ENCODE data around the gene FGD5.

Gene FGD5

GRCh38 chr3:14876921-14877333 is 58.2 kb downstream of the FGD5 start:
- no peak overlapping the region for H3K4me3 ChIP-seq (ENCODE audit: low read length in 2 of 2)
- no peak overlapping the region for H3K4me2 ChIP-seq (ENCODE audit: insufficient read depth, low read length, poor library complexity, severe bottlenecking)
- no peaks in the 10 kb centered on the region for H3K9me3 ChIP-seq (replicated peaks in 1 of 2; ENCODE audit: control insufficient read depth in 2 of 2, insufficient read depth in 1 of 2, low read depth in 1 of 2, low read length in 2 of 2)
- no peak overlapping the region for H3K18ac ChIP-seq (ENCODE audit: low read length)
- DNase-seq (ENCODE audit: low spot score) = no peak
- no CpG with 5 or more reads among the region's 12 CpGs for WGBS, 2 donors (ENCODE audit: extremely low coverage in 2 of 2, insufficient read length in 2 of 2, insufficient replicate concordance in 1 of 2)
- no peak overlapping the region for H2BK15ac ChIP-seq (ENCODE audit: low read length)
- peak overlapping the region; percentile 63 for H2AK5ac ChIP-seq (ENCODE audit: low read depth, low read length)
- no peak overlapping the region for H4K8ac ChIP-seq (ENCODE audit: low read depth, low read length)
- no peak overlapping the region for H3K27ac ChIP-seq (replicated peaks; ENCODE audit: low read length)
- no peak overlapping the region for H2AFZ ChIP-seq (ENCODE audit: low read length)
- H4K91ac ChIP-seq (ENCODE audit: low read depth, low read length, poor library complexity) = no peak overlapping the region
- H3K79me1 ChIP-seq (ENCODE audit: low read depth, low read length) = no peaks in the 10 kb centered on the region
- no peak overlapping the region for H2BK12ac ChIP-seq (ENCODE audit: low read length)
- H3K36me3 ChIP-seq (replicated peaks in 1 of 2; ENCODE audit: control insufficient read depth in 2 of 2, insufficient read depth in 2 of 2, low read length in 2 of 2) = no peaks in the 10 kb centered on the region
- H3K27me3 ChIP-seq (ENCODE audit: control insufficient read depth in 3 of 3, insufficient read depth in 3 of 3, low read depth in 1 of 3, low read length in 3 of 3) = peaks cover 0 to 10% (median 0%) of the 10 kb centered on the region in 3 experiments
- H3K4ac ChIP-seq (ENCODE audit: low read length) = no peak overlapping the region
- no peak overlapping the region for H3K14ac ChIP-seq (ENCODE audit: low read length)
- H2BK120ac ChIP-seq (ENCODE audit: low read depth, low read length) = no peak overlapping the region
- peaks cover 0 to 4% of the 10 kb centered on the region in 2 donors for H3K4me1 ChIP-seq (ENCODE audit: control insufficient read depth in 2 of 2, insufficient read depth in 1 of 2, low read depth in 1 of 2, low read length in 2 of 2)
- no peak overlapping the region for H3K9ac ChIP-seq (ENCODE audit: low read depth, low read length, poor library complexity)
- H3K23ac ChIP-seq (ENCODE audit: low read depth, low read length, poor library complexity) = no peak overlapping the region
- no peak overlapping the region for H2BK5ac ChIP-seq (ENCODE audit: low read length)

- no CpG with 5 or more reads among the region's 7 CpGs for WGBS, 2 donors (ENCODE audit: extremely low coverage in 2 of 2, insufficient read length in 2 of 2, insufficient replicate concordance in 1 of 2)
- H3K23ac ChIP-seq (ENCODE audit: low read depth, low read length, poor library complexity) = no peak overlapping the region
- no peak overlapping the region for H3K4ac ChIP-seq (ENCODE audit: low read length)
- H3K27me3 ChIP-seq (ENCODE audit: control insufficient read depth in 3 of 3, insufficient read depth in 3 of 3, low read depth in 1 of 3, low read length in 3 of 3) = peaks cover 0 to 9% (median 0%) of the 10 kb centered on the region in 3 experiments
- peak overlapping the region; percentile 85 for H3K14ac ChIP-seq (ENCODE audit: low read length)
- H2BK15ac ChIP-seq (ENCODE audit: low read length) = no peak overlapping the region
- H4K8ac ChIP-seq (ENCODE audit: low read depth, low read length) = no peak overlapping the region
- no peak overlapping the region for H3K4me3 ChIP-seq (ENCODE audit: low read length in 2 of 2)
- H2BK12ac ChIP-seq (ENCODE audit: low read length) = no peak overlapping the region
- H3K27ac ChIP-seq (replicated peaks; ENCODE audit: low read length) = no peak overlapping the region
- no peak overlapping the region for H2BK5ac ChIP-seq (ENCODE audit: low read length)
- H3K36me3 ChIP-seq (replicated peaks in 1 of 2; ENCODE audit: control insufficient read depth in 2 of 2, insufficient read depth in 2 of 2, low read length in 2 of 2) = no peaks in the 10 kb centered on the region
- peak overlapping the region; percentile 73 for H3K9ac ChIP-seq (ENCODE audit: low read depth, low read length, poor library complexity)
- no peak overlapping the region for H3K4me2 ChIP-seq (ENCODE audit: insufficient read depth, low read length, poor library complexity, severe bottlenecking)
- no peak overlapping the region for H4K91ac ChIP-seq (ENCODE audit: low read depth, low read length, poor library complexity)
- H2AFZ ChIP-seq (ENCODE audit: low read length) = no peak overlapping the region
- peaks cover 0 to 4% of the 10 kb centered on the region in 2 donors for H3K4me1 ChIP-seq (ENCODE audit: control insufficient read depth in 2 of 2, insufficient read depth in 1 of 2, low read depth in 1 of 2, low read length in 2 of 2)
- DNase-seq (ENCODE audit: low spot score) = no peak
- no peak overlapping the region for H3K18ac ChIP-seq (ENCODE audit: low read length)
- no peak overlapping the region for H2BK120ac ChIP-seq (ENCODE audit: low read depth, low read length)
- H3K79me1 ChIP-seq (ENCODE audit: low read depth, low read length) = no peaks in the 10 kb centered on the region
- H3K9me3 ChIP-seq (replicated peaks in 1 of 2; ENCODE audit: control insufficient read depth in 2 of 2, insufficient read depth in 1 of 2, low read depth in 1 of 2, low read length in 2 of 2) = no peaks in the 10 kb centered on the region
- H2AK5ac ChIP-seq (ENCODE audit: low read depth, low read length) = peak overlapping the region; percentile 63
Observed at GRCh38 chr3:14877469-14877868, 58.7 kb downstream of the FGD5 start.

- Histone ChIP-seq H4K91ac (ENCODE audit: low read depth, low read length, poor library complexity) (no peak overlapping the region), H3K27me3 (ENCODE audit: control insufficient read depth in 3 of 3, insufficient read depth in 3 of 3, low read depth in 1 of 3, low read length in 3 of 3) (peaks cover 0 to 9% (median 0%) of the 10 kb centered on the region in 3 experiments), H3K9ac (ENCODE audit: low read depth, low read length, poor library complexity) (no peak overlapping the region), H2BK120ac (ENCODE audit: low read depth, low read length) (no peak overlapping the region), H3K9me3 (replicated peaks in 1 of 2; ENCODE audit: control insufficient read depth in 2 of 2, insufficient read depth in 1 of 2, low read depth in 1 of 2, low read length in 2 of 2) (no peaks in the 10 kb centered on the region), H2AFZ (ENCODE audit: low read length) (no peak overlapping the region), H3K4me1 (ENCODE audit: control insufficient read depth in 2 of 2, insufficient read depth in 1 of 2, low read depth in 1 of 2, low read length in 2 of 2) (peaks cover 0 to 4% of the 10 kb centered on the region in 2 donors), H3K4ac (ENCODE audit: low read length) (no peak overlapping the region), H2AK5ac (ENCODE audit: low read depth, low read length) (no peak overlapping the region), H3K27ac (replicated peaks; ENCODE audit: low read length) (no peak overlapping the region), H3K4me3 (ENCODE audit: low read length in 2 of 2) (no peak overlapping the region), H3K14ac (ENCODE audit: low read length) (no peak overlapping the region), H4K8ac (ENCODE audit: low read depth, low read length) (no peak overlapping the region), H3K23ac (ENCODE audit: low read depth, low read length, poor library complexity) (no peak overlapping the region), H2BK5ac (ENCODE audit: low read length) (no peak overlapping the region), H2BK12ac (ENCODE audit: low read length) (no peak overlapping the region), H3K4me2 (ENCODE audit: insufficient read depth, low read length, poor library complexity, severe bottlenecking) (no peak overlapping the region), H2BK15ac (ENCODE audit: low read length) (no peak overlapping the region), H3K79me1 (ENCODE audit: low read depth, low read length) (no peaks in the 10 kb centered on the region), H3K18ac (ENCODE audit: low read length) (no peak overlapping the region), H3K36me3 (replicated peaks in 1 of 2; ENCODE audit: control insufficient read depth in 2 of 2, insufficient read depth in 2 of 2, low read length in 2 of 2) (no peaks in the 10 kb centered on the region)
- DNase-seq (ENCODE audit: low spot score) = no peak
- no CpG with 5 or more reads among the region's 12 CpGs for WGBS, 2 donors (ENCODE audit: extremely low coverage in 2 of 2, insufficient read length in 2 of 2, insufficient replicate concordance in 1 of 2)
Observed at GRCh38 chr3:14879211-14879874, 60.6 kb downstream of the FGD5 start.

- no peak overlapping the region for H4K8ac ChIP-seq (ENCODE audit: low read depth, low read length)
- no peak overlapping the region for H3K27ac ChIP-seq (replicated peaks; ENCODE audit: low read length)
- H3K9ac ChIP-seq (ENCODE audit: low read depth, low read length, poor library complexity) = no peak overlapping the region
- DNase-seq (ENCODE audit: low spot score) = no peak
- no peak overlapping the region for H2BK120ac ChIP-seq (ENCODE audit: low read depth, low read length)
- H3K4me2 ChIP-seq (ENCODE audit: insufficient read depth, low read length, poor library complexity, severe bottlenecking) = no peak overlapping the region
- H3K36me3 ChIP-seq (replicated peaks in 1 of 2; ENCODE audit: control insufficient read depth in 2 of 2, insufficient read depth in 2 of 2, low read length in 2 of 2) = no peaks in the 10 kb centered on the region
- H3K9me3 ChIP-seq (replicated peaks in 1 of 2; ENCODE audit: control insufficient read depth in 2 of 2, insufficient read depth in 1 of 2, low read depth in 1 of 2, low read length in 2 of 2) = no peaks in the 10 kb centered on the region
- no peak overlapping the region for H3K23ac ChIP-seq (ENCODE audit: low read depth, low read length, poor library complexity)
- no CpG with 5 or more reads among the region's 10 CpGs for WGBS, 2 donors (ENCODE audit: extremely low coverage in 2 of 2, insufficient read length in 2 of 2, insufficient replicate concordance in 1 of 2)
- H2BK12ac ChIP-seq (ENCODE audit: low read length) = no peak overlapping the region
- H3K18ac ChIP-seq (ENCODE audit: low read length) = no peak overlapping the region
- H2BK5ac ChIP-seq (ENCODE audit: low read length) = no peak overlapping the region
- no peak overlapping the region for H2AFZ ChIP-seq (ENCODE audit: low read length)
- no peak overlapping the region for H3K4ac ChIP-seq (ENCODE audit: low read length)
- no peaks in the 10 kb centered on the region for H3K79me1 ChIP-seq (ENCODE audit: low read depth, low read length)
- H3K4me1 ChIP-seq (ENCODE audit: control insufficient read depth in 2 of 2, insufficient read depth in 1 of 2, low read depth in 1 of 2, low read length in 2 of 2) = peaks cover 0 to 4% of the 10 kb centered on the region in 2 donors
- H2AK5ac ChIP-seq (ENCODE audit: low read depth, low read length) = no peak overlapping the region
- H3K14ac ChIP-seq (ENCODE audit: low read length) = no peak overlapping the region
- H3K4me3 ChIP-seq (ENCODE audit: low read length in 2 of 2) = no peak overlapping the region
- no peak overlapping the region for H4K91ac ChIP-seq (ENCODE audit: low read depth, low read length, poor library complexity)
- H3K27me3 ChIP-seq (ENCODE audit: control insufficient read depth in 3 of 3, insufficient read depth in 3 of 3, low read depth in 1 of 3, low read length in 3 of 3) = peaks cover 0 to 9% (median 0%) of the 10 kb centered on the region in 3 experiments
- H2BK15ac ChIP-seq (ENCODE audit: low read length) = no peak overlapping the region
Observed at GRCh38 chr3:14880447-14881106, 61.8 kb downstream of the FGD5 start.

Data from neuronal stem cell (in vitro differentiated cells).